ENCODE measurements around the gene PHLDA1.

The PHLDA1 gene

DNA sequence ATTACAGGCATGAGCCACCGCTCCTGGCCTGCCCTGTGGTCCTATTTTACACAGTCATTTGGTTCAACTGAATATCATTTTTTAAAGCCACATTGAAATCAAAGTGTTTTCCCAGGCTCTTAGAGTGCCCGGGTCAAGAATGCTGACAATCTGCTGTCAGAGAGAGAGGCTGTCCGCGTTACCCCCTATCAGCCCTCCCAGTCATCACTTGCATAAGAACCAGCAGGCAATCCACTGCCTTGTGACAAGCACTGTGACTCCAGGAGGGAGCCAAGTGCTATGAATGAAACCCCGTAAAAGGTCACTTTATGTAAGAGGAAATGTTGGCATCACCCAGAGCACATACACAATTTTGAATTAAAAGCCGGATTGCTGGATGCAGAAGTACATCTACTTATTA lies 13.5 kb downstream of the PHLDA1 start:
- H3K4me3 ChIP-seq (ENCODE audit: low read length), result no peak overlapping the region
- TF ChIP-seq ZNF274 (IDR thresholded peaks at IDR 0.05; ENCODE audit: low read depth, low read length), result no peak

DNA sequence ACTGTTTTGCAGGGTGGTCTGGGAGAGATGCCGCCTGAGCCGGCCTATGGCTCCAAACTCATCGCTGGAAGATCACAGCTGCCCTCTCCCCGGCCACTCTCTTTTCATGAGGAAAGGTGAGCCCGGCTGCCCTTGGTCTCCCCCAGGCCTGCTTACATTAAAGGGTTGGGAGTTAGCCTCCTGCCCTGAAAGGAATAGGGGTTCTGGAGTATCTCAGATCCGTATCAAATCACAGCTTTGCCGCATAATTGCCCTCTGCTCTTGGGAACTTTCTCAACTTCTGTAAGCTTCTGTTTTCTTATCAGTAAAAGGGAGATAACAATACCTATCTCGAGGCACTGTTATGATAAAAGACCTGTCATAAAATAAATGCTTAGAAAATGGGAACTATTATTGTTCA lies 17.6 kb downstream of the PHLDA1 start:
- no peak for TF ChIP-seq ZNF274 (IDR thresholded peaks at IDR 0.05; ENCODE audit: low read depth, low read length)

DNA sequence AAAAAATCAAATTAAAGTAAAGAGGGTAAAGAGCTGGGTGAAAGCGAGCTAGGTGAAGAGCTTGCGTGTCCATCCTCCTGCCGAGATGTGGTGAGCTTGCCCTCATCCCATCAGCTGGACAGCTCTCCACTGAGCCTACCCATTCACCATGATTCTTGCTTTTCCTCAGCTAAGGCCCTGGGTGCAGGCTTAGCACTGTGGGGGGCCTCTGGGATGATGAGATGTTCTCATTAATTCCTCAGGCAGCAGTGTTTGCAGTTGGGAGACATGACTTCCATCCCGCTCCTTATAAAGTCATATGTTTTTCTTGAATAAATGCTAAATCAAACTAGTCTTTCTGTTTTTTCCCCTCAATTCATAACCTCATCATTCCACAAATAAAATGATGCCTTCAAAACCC lies 18.0 kb downstream of the PHLDA1 start:
- H3K4me3 ChIP-seq (ENCODE audit: low read length), result no peak overlapping the region
- TF ChIP-seq ZNF274 (IDR thresholded peaks at IDR 0.05; ENCODE audit: low read depth, low read length), result no peak

More for the DNA sequence above, 17.6 kb downstream of the PHLDA1 start:
- no peak overlapping the region for H3K4me3 ChIP-seq (ENCODE audit: low read length)

DNA sequence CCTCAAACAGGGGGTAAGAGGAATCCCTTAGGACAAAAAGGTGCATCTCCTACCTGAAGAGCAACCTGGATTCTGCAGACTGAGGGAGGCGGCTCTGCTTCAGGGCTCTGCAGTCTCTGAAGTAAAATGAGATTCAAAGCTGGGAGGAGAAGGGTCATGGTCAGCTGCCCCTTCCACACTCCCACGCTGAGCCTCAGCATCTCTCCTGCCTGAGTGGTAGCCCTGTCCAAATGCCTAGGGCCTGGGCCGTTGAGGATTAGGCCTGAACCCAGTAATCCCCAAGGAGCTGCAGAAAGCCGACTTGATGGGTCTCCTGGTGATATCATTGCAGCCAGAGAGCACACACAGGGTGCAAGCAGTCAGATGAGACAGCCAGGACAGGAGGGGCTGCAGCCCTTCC lies 18.9 kb downstream of the PHLDA1 start:
- H3K4me3 ChIP-seq (ENCODE audit: low read length), result no peak overlapping the region
- no peak for TF ChIP-seq ZNF274 (IDR thresholded peaks at IDR 0.05; ENCODE audit: low read depth, low read length)

DNA sequence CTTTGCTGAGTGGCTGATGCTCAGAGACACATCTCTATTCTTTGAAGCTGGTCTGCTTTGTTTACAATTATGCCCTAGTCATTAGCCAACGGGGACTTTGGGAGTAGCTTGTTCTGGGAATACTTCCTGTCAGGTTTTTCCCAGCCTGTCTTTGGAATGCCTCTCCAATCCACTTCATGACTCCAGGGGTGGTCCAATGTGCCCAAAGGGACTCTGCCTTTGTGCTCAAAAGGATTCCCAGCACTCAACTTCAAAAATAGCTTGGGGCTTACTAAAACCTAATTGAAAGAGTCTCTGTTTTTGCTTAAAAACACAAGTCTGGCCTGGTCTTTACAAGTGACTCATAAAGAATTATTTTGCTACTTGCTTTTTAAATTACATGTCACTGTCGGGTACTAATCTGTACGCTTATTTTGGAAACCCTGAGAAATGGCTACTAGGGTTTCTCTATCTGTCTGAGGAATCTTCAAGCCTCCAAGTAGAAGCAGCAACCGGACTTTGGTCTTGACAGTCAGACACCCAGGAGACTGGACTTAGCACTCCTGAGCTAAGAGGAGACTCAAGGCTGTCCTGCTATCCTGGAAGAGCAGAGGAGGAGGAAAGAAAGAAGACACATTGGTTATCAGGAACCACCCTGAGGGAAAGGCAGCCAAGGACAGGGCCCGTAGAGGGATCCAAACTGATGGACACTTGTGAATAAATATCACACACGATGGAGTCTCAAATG lies 20.7 kb downstream of the PHLDA1 start:
- TF ChIP-seq ZNF274 (IDR thresholded peaks at IDR 0.05; ENCODE audit: low read depth, low read length), result no peak
- no peak overlapping the region for H3K4me3 ChIP-seq (ENCODE audit: low read length)

DNA sequence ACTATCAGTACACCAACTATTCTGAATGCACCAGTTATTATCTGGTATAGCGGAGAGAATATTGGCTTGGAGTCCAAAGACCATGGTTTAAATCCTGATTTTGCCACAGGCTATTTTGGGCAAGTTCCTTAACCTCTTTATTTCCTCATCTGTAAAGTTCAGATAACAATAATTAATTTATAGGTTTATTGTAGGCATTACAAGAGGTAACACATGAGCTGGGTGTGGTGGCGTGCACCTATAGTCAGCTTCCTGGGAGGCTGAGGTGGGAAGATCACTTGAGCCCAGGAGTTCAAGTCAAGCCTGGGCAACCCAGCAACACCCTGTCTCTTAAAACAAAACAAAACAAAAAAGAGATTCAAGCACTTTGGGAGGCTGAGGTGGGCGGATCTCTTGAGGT lies 23.1 kb downstream of the PHLDA1 start:
- no peak overlapping the region for H3K4me3 ChIP-seq (ENCODE audit: low read length)
- TF ChIP-seq ZNF274 (IDR thresholded peaks at IDR 0.05; ENCODE audit: low read depth, low read length), result no peak

DNA sequence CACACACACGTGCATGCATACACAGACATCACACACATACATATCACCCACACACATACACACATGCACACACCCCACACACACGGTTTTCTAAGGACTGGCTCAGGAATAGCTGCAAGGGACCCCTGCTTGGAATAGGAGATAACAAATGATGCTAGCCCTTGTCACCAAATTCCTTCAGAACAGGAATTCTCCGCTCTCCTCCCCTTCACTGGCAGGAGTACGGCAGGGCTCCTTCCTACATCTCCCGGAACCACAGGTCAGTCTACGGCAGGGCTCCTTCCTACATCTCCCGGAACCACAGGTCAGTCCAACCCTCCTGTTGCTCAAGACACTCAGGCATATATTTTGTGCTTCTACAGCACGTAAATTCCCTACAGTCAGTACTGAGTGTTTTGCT lies 23.9 kb downstream of the PHLDA1 start:
- H3K4me3 ChIP-seq (ENCODE audit: low read length), result no peak overlapping the region
- TF ChIP-seq ZNF274 (IDR thresholded peaks at IDR 0.05; ENCODE audit: low read depth, low read length), result no peak

DNA sequence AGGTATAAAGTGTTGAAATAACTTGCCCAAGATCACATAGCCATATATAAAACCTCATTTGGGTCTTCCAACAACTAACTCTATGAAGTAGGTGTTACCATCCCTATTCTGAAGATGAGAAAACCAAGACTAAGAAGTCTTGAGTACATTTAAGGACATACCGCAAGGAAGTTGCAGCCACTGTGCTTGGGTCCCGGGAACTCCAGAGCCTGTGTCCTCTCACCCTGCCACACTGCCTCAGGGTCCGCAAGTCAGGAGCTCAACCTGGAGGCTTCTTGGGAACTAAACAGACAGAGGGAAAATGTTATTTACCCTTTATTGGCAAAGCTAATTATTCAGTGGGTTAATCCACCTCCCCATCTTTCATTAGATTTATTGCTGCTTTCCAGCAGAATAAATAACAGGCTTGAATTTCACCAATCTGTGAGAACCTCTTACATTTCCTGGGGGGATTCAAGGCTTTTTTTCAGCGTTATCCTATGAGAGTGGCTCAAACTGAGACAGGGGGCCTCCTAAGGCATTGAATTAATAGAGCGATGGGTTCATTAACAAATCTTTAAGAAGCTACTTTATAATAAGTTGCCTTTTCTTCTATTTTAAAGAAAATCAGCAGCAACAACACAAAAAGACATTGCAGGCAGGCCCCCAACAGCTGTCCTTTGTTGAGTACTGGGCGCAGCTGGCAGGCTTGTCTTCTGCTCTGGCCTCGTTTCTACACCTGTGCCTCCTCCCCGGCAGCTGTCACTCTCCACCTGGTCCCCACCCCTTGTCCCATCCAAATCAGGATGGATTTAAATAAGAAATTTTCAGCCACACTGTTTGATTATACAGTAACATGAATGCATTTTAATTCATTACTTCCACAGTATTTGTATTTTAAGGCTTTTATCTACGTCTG lies 25.3 kb downstream of the PHLDA1 start:
- no peak overlapping the region for H3K4me3 ChIP-seq (ENCODE audit: low read length)
- TF ChIP-seq ZNF274 (IDR thresholded peaks at IDR 0.05; ENCODE audit: low read depth, low read length), result no peak

DNA sequence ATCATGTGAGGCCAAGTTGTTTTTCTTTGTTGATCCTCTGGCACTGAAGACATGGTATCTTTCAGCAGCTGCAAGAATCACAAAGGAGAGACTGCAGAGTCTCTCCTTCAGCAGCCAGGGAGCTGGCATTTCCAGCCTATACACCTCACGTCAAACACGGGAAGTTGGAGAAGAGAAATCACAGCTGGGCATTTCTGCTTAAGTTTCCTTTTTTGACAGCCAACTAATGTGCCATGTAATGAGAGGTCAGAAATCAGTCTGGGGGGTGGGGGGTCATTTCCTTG lies 28.3 kb downstream of the PHLDA1 start:
- H3K4me3 ChIP-seq (ENCODE audit: low read length), result no peak overlapping the region
- TF ChIP-seq ZNF274 (IDR thresholded peaks at IDR 0.05; ENCODE audit: low read depth, low read length), result no peak

DNA sequence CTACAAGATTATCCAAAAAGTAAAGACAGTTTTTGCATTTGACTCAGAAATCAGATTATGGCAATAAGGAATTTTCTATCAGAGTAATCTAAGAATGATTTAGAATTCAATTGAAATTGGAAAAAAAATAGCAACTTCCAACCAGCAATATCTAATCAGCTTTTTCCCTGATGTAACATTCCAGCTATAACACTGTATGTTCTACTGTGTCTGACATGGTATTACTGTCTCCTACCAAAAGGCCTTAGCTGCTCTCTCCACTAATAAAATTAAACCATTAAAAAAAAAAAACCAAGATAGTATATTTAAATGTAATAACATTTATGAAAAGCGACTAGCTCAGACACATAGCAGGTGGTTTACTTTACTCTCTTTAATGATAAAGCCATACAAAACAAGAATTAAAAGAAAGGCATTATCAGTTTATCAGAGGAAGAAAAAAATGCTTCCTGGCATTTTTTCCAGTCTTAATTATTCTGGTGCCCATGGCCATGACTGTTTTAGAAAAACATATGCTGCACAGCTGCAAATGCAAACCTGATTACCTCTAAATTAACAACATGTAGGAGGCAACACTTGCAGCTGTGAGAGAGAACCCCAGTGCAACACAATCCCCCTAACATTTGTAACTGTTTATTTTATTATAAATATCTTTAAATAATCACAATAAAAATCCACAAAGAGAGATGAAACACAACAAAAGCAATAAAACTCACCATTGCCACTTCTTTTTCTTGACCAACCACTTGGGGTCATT lies 28.8 kb downstream of the PHLDA1 start:
- H3K4me3 ChIP-seq (ENCODE audit: low read length), result no peak overlapping the region
- TF ChIP-seq ZNF274 (IDR thresholded peaks at IDR 0.05; ENCODE audit: low read depth, low read length), result no peak

DNA sequence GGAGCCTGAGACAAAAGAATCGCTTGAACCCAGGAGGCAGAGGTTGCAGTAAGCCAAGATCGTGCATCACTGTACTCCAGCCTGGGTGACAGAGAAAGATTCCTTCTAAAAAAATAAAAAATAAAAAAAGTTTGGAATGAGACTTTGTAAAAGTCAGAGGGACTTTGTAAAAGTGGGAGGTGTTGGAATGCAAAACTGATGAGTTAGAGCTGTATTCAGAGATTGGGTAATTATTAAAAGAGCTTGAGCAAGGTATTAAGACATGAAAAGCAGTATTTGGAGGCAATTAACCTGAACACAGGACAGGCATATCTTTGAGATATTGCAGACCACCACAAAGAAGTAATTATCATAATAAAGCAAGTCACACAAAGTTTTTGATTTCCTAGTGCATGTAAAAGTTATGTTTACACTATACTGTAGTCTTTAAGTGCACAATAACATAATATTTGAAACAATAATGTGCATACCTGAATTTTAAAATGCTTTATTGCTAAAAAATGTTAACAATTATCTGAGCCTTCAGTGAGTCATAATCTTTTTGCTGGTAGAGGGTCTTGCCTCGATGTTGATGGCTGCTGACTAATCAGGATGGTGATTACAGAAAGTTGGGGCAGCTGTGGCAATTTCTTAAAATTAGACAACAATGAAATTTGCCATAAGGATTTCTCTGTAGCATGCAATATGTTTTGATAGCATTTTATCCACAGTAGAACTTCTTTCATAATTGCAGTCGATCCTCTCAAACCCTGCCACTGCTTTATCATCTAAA lies 33.1 kb downstream of the PHLDA1 start:
- no peak overlapping the region for H3K4me3 ChIP-seq (ENCODE audit: low read length)

DNA sequence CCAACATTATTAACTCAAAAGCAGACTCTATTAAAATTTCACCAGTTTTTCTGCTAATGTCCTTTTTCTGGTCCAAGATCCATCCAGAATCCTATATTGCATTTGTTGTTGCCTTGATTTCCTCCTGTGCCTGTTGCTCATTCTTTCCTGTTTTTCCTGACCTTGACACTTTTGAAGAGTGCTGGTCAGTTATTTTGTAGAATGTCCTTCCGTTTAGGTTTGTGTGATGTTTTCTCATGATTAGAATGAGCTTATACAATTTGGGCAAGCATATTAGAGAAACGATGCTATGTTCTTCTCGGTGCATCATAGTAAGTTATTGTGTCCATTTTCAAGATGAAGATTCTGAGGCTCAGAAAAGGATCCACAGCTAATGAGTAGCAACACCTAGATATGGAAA lies 33.9 kb downstream of the PHLDA1 start:
- no peak overlapping the region for H3K4me3 ChIP-seq (ENCODE audit: low read length)
- no peak for TF ChIP-seq ZNF274 (IDR thresholded peaks at IDR 0.05; ENCODE audit: low read depth, low read length)

More for the DNA sequence above, 33.1 kb downstream of the PHLDA1 start:
- TF ChIP-seq ZNF274 (IDR thresholded peaks at IDR 0.05; ENCODE audit: low read depth, low read length), result no peak

DNA sequence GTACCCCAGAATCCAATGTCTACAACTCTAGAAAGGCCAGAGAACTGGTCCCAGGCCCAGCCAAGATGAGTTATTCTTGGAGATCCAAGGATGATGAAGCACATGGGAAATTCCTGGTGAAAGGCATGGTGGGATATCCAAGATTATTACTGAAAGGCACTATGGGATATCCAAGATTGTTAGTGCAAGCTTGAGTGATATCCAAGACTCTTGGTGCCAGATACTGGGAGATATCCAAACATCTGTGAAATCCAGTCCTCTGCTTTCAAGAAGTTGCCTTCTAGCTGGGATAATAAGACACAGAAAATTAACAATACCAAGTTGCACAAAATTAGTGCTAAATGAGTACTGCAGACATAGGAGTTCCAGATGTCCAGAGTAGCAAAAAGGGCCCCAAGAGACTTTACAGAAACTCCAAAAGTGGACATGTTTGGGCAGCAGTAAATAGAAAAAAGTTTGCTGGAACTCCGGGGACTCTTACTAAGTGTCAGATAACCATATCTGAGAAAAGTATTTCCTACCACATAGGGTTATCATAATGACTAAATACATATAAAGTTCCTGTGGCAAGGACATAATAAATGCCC lies 34.6 kb downstream of the PHLDA1 start:
- H3K4me3 ChIP-seq (ENCODE audit: low read length), result no peak overlapping the region
- no peak for TF ChIP-seq ZNF274 (IDR thresholded peaks at IDR 0.05; ENCODE audit: low read depth, low read length)

DNA sequence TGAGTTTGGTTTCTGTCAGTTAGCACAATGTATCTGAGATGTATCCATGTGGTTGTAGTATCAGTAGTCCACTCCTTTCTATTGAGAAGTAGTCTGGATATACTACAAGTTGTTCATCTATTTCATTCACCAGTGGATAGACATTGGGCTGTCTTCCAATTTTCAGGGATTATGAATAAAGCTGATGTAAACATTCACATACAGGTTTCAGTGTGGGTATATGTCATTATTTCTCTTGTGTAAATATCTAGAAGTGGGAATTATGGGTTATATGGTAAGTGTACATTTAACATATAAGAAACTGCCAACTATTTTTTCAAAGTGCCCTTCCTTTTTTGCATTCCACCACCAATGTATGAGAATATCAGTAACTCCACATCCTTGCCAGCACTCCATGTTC lies 35.9 kb downstream of the PHLDA1 start:
- TF ChIP-seq ZNF274 (IDR thresholded peaks at IDR 0.05; ENCODE audit: low read depth, low read length), result no peak
- H3K4me3 ChIP-seq (ENCODE audit: low read length), result no peak overlapping the region

Data from GM08714 (cell line).